Transverse colon (tissue), 4 donors: ENCODE measurements around the gene MPST. TPM values are rescaled to one million over a fixed set of nuclear protein-coding genes. Genes with fewer than 3 reads are reported as not detected.

Experiments used
- DNase-seq: peaks from one replicate; pipeline ENCODE4 v3.0.0-alpha.2; 2019
- H3K27ac ChIP-seq, 4 donors: fragments of 200-600 bp; sonication (generic); 2 replicates each; pipeline ENCODE4 v1.5.1; 2016 to 2018; ENCODE audit warnings: inconsistent platforms in 4 of 4
- H3K27me3 ChIP-seq: fragments of 200-600 bp; sonication (generic); 2 replicates; pipeline ENCODE4 v1.5.1; 2017; ENCODE audit warnings: inconsistent platforms
- H3K36me3 ChIP-seq, 4 donors: fragments of 200-600 bp; sonication (generic); 2 replicates each; pipeline ENCODE4 v1.5.1; 2017 to 2019; ENCODE audit warnings: inconsistent platforms in 4 of 4
- H3K4me1 ChIP-seq, 4 donors: fragments of 200-600 bp; sonication (generic); 2 replicates each; pipeline ENCODE4 v1.5.1; 2017 to 2020; ENCODE audit warnings: inconsistent platforms in 4 of 4
- H3K4me3 ChIP-seq, 4 donors: fragments of 200-600 bp; sonication (generic); 1 replicate in 1 of 4; 2 replicates in 3 of 4; pipeline versions ENCODE4 v1.5.1 to v1.6.1; 2017 to 2019; ENCODE audit warnings: inconsistent platforms in 4 of 4
- H3K9me3 ChIP-seq, 2 donors: fragments of 200-600 bp; sonication (generic); 2 replicates each; pipeline ENCODE4 v1.5.1; 2017 to 2019; ENCODE audit warnings: inconsistent platforms in 2 of 2
- EP300 ChIP-seq: sonication (generic); formaldehyde crosslinking; IDR thresholded peaks from one replicate; pipeline ENCODE4 v1.6.1; 2017; ENCODE audit warnings: antibody characterized with exemption, low read depth
- POLR2A ChIP-seq: fragments of 450-650 bp; IDR thresholded peaks from one replicate; pipeline ENCODE4 v1.6.1; 2016; ENCODE audit warnings: antibody characterized with exemption, mild to moderate bottlenecking, moderate library complexity
- POLR2AphosphoS5 ChIP-seq, 3 donors: sonication (generic); formaldehyde crosslinking; IDR thresholded peaks; one replicate each; pipeline ENCODE4 v1.6.1; 2016; ENCODE audit warnings: antibody characterized with exemption in 3 of 3
- WGBS, 2 donors: methylation state at CpG; one replicate each; pipeline ENCODE4 v1.1.5; 2018; ENCODE audit warnings: low coverage in 1 of 2; 5-methylcytosine and 5-hydroxymethylcytosine counted together
- in situ Hi-C, 4 donors: fragments of 200-750 bp; cut with MboI; loops; one replicate each; pipeline versions ENCODE4 v1.15.0 to v1.15.1; 2017; ENCODE audit warnings: low sequenced_read_pairs in 3 of 4, low pct_ligation_motif_present in 1 of 4, low pct_unique_long_range_greater_than_20kb in 1 of 4
- intact Hi-C: fragments of 100-400 bp; cut with DNase I; formaldehyde crosslinking; loops from one replicate; pipeline ENCODE4 v1.15.1; 2023; ENCODE audit warnings: low total_unique reads
- total RNA-seq, 4 donors: library from RNA; depleted of rRNA; stranded (reverse); fragments of >200 nt; gene quantifications; one replicate each; pipeline ENCODE4 v1.1.0, GENCODE V29; 2016
- TF ChIP-seq, protein P1 (sequence below), 5 experiments: fragments of 200-600 bp in 3 of 5; fragments of 450-650 bp in 2 of 5; sonication (generic) in 3 of 5; IDR thresholded peaks; 1 replicate in 2 of 5; 2 replicates in 3 of 5; pipeline ENCODE4 v1.5.1; 2016 to 2017; ENCODE audit warnings: antibody characterized with exemption in 5 of 5, inconsistent platforms in 3 of 5, mild to moderate bottlenecking in 2 of 5, moderate library complexity in 1 of 5

The MPST gene
- total RNA-seq, 4 donors from 2014 or later = 407 to 964 (median 541) TPM

DNA sequence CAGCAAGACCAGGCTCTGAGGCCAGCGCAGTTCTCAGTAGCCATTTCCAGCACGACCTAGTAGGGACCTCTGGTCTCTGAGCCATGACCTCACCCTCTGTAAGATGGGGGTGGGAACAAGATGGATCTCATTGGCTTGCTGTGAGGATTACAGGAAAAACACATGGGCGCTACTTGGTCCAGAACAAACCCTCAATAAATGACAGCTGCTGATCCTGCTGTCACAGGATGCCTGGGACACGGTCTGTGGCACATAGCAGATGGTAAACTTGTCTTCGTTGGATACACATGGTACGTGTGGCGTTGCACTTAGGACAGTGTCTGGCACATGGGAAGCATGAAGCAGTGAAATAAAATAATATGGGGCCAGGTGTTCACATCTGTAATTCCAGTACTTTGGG lies 27.5 kb downstream of the MPST start:
- WGBS, 2 donors = 60 to 78% methylated on average over 2 to 7 of the region's 7 CpGs
- Histone ChIP-seq H3K36me3 (no peaks in the 10 kb centered on the region), H3K27me3 (no peaks in the 10 kb centered on the region), H3K27ac (no peak overlapping the region), H3K9me3 (no peaks in the 10 kb centered on the region), H3K4me1 (peaks cover 13 to 42% (median 38%) of the 10 kb centered on the region in 4 donors), H3K4me3 (no peak overlapping the region)
- TF ChIP-seq POLR2AphosphoS5 (IDR thresholded peaks at IDR 0.05) = no peak
- TF ChIP-seq POLR2A = no peak
- TF ChIP-seq, protein P1, sequence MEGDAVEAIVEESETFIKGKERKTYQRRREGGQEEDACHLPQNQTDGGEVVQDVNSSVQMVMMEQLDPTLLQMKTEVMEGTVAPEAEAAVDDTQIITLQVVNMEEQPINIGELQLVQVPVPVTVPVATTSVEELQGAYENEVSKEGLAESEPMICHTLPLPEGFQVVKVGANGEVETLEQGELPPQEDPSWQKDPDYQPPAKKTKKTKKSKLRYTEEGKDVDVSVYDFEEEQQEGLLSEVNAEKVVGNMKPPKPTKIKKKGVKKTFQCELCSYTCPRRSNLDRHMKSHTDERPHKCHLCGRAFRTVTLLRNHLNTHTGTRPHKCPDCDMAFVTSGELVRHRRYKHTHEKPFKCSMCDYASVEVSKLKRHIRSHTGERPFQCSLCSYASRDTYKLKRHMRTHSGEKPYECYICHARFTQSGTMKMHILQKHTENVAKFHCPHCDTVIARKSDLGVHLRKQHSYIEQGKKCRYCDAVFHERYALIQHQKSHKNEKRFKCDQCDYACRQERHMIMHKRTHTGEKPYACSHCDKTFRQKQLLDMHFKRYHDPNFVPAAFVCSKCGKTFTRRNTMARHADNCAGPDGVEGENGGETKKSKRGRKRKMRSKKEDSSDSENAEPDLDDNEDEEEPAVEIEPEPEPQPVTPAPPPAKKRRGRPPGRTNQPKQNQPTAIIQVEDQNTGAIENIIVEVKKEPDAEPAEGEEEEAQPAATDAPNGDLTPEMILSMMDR (IDR thresholded peaks at IDR 0.05) = no peak
- TF ChIP-seq EP300 = no peak
- in situ Hi-C loops (no loop called here), intact Hi-C loops (no loop called here)
- no peak for DNase-seq

DNA sequence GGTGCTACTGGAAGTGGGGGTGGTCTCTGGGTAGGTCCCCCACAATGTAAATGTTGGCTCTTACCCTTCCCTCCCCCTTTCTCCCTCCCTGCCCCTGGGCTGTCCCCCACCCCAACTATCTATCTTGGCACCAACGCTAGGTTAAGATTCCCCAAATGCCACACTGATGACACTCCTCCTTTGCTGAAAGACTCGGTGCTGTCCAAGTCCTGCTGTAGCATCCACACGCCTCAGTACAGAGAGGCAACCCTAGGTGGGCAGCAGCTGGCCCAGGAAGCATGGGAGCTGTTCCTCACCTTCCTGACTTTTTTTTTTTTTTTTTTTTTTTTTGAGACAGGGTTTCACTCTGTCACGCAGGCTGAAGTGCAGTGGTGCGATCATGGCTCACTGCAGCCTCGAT lies 28.6 kb downstream of the MPST start:
- no peak for DNase-seq
- no peaks in the 10 kb centered on the region for H3K9me3 ChIP-seq
- no peaks in the 10 kb centered on the region for H3K27me3 ChIP-seq
- WGBS, 2 donors = 80 to 100% methylated on average over 1 to 6 of the region's 6 CpGs
- in situ Hi-C loops = no loop called here
- H3K27ac ChIP-seq = no peak overlapping the region
- intact Hi-C loops = no loop called here
- H3K36me3 ChIP-seq = no peaks in the 10 kb centered on the region
- peaks cover 9 to 48% (median 44%) of the 10 kb centered on the region in 4 donors for H3K4me1 ChIP-seq
- TF ChIP-seq POLR2A (no peak), POLR2AphosphoS5 (IDR thresholded peaks at IDR 0.05) (no peak), EP300 (no peak)
- TF ChIP-seq, protein P1 (IDR thresholded peaks at IDR 0.05) = no peak
- H3K4me3 ChIP-seq = no peak overlapping the region

DNA sequence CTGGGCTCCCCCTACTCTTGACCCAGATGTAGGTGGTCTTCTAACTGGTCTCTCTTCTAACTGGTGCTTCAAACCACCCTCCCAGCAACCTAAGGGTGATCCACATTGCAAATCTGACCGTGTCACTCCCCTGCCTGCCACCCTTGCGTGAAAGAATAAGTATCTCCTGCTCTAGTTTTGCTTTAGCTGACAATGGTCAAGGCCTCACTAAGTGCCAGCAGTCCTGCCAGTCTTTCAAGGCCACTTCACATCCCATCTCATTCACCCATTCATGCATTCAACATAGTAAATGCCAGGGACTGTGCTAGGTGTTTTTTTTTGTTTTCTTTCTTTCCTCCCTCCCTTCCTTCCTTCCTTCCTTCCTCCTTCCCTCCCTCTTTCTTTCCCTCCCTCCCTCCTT lies 29.7 kb downstream of the MPST start:
- 76 to 78% methylated on average over 2 of the region's 2 CpGs for WGBS, 2 donors

DNA sequence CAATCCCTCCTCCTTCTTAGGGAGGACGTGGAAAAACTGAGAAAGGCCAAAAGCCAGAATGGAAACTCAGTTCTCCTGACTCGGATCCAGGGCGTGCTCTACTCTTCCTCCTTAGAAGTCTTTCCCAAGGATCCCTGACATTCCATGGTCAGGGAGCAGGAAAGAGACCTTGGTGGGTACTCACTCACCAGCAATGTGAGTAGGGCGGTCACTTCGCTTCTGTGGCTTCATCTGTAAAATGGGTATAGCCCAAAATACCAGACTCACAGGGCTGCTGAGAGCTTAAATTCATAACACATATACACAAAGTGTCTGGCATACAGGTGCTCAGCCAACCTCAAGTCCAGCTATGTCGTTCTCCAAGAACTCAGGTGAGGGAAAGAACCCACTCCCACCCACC lies 31.4 kb downstream of the MPST start:
- H3K36me3 ChIP-seq = no peaks in the 10 kb centered on the region
- no peaks in the 10 kb centered on the region for H3K9me3 ChIP-seq
- in situ Hi-C loops = no loop called here
- H3K4me3 ChIP-seq = peak overlapping the region in 1 of 4 donors; percentile 81
- no peak for TF ChIP-seq EP300
- no peak for TF ChIP-seq POLR2AphosphoS5 (IDR thresholded peaks at IDR 0.05)
- TF ChIP-seq POLR2A = no peak
- TF ChIP-seq, protein P1 (IDR thresholded peaks at IDR 0.05) = no peak
- intact Hi-C loops = no loop called here
- peak overlapping the region; percentile 82 to 86 (median 84) for H3K27ac ChIP-seq
- peaks cover 13 to 45% (median 39%) of the 10 kb centered on the region in 4 donors for H3K4me1 ChIP-seq
- WGBS, 2 donors = 74% methylated on average over 6 of the region's 6 CpGs; no CpG with 5 or more reads in 1 of the 2 donors
- no peak for DNase-seq
- H3K27me3 ChIP-seq = no peaks in the 10 kb centered on the region

More for the DNA sequence above, 29.7 kb downstream of the MPST start:
- DNase-seq = no peak
- in situ Hi-C loops (no loop called here), intact Hi-C loops (no loop called here)
- Histone ChIP-seq H3K27ac (no peak overlapping the region), H3K9me3 (no peaks in the 10 kb centered on the region), H3K36me3 (no peaks in the 10 kb centered on the region), H3K27me3 (no peaks in the 10 kb centered on the region), H3K4me3 (no peak overlapping the region), H3K4me1 (peaks cover 13 to 49% (median 46%) of the 10 kb centered on the region in 4 donors)
- TF ChIP-seq EP300 = no peak
- no peak for TF ChIP-seq POLR2A
- no peak for TF ChIP-seq POLR2AphosphoS5 (IDR thresholded peaks at IDR 0.05)
- TF ChIP-seq, protein P1 (IDR thresholded peaks at IDR 0.05) = no peak
